GM06990 (cell line): ENCODE results near the gene ASAP3.

ENCODE experiments used
- DNase-seq: peaks from one replicate; pipeline ENCODE4 v3.0.0-alpha.2; 2011; ENCODE audit not compliant: insufficient read length; ENCODE audit errors: extremely low read depth
- H3K27me3 ChIP-seq: replicated peaks from 2 replicates; pipeline ENCODE4 v1.6.0; 2011; ENCODE audit warnings: low read length; ENCODE audit not compliant: control insufficient read depth, insufficient read depth
- H3K36me3 ChIP-seq: 2 replicates; pipeline ENCODE4 v1.5.1; 2011; ENCODE audit warnings: low read length; ENCODE audit not compliant: control insufficient read depth, insufficient read depth
- H3K4me3 ChIP-seq: replicated peaks from 2 replicates; pipeline ENCODE4 v1.5.1; 2011; ENCODE audit warnings: low read depth, mild to moderate bottlenecking, control low read depth, low read length
- TF ChIP-seq, protein P1 (sequence below): IDR thresholded peaks from 2 replicates; pipeline ENCODE4 v1.5.1; 2011; ENCODE audit warnings: low read length, control low read depth, mild to moderate bottlenecking, inconsistent platforms; ENCODE audit not compliant: insufficient read depth, poor library complexity, severe bottlenecking

The ASAP3 gene

DNA sequence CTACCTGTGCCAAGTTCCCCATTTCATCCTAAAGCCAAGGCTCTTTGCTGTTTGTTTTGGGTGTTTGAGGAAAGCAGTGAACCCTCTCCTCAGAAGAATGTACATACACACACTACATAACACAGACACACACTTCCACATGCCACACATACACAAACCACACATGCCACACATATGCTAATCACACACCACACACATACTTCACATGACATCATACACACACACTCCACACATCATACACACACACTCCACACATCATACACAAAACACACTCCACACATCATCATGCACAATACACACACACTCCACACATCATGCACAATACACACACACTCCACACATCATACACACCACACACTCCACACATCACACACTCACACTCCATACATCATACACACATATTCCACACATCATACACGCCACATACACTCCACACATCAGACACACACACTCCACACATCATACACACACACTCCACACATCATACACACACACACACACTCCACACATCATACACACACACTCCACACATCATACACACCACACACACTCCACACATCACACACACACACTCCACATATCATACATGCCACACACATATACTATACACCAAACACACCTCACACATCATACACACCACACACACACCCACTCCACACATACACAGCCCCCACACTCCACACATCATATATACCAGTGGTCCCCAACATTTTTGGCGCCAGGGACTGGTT lies 91.7 kb downstream of the ASAP3 start:
- Histone ChIP-seq H3K27me3 (peaks cover 1% of the 10 kb centered on the region), H3K36me3 (no peaks in the 10 kb centered on the region), H3K4me3 (no peak overlapping the region)
- TF ChIP-seq, protein P1, sequence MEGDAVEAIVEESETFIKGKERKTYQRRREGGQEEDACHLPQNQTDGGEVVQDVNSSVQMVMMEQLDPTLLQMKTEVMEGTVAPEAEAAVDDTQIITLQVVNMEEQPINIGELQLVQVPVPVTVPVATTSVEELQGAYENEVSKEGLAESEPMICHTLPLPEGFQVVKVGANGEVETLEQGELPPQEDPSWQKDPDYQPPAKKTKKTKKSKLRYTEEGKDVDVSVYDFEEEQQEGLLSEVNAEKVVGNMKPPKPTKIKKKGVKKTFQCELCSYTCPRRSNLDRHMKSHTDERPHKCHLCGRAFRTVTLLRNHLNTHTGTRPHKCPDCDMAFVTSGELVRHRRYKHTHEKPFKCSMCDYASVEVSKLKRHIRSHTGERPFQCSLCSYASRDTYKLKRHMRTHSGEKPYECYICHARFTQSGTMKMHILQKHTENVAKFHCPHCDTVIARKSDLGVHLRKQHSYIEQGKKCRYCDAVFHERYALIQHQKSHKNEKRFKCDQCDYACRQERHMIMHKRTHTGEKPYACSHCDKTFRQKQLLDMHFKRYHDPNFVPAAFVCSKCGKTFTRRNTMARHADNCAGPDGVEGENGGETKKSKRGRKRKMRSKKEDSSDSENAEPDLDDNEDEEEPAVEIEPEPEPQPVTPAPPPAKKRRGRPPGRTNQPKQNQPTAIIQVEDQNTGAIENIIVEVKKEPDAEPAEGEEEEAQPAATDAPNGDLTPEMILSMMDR = no peak
- DNase-seq = no peak

DNA sequence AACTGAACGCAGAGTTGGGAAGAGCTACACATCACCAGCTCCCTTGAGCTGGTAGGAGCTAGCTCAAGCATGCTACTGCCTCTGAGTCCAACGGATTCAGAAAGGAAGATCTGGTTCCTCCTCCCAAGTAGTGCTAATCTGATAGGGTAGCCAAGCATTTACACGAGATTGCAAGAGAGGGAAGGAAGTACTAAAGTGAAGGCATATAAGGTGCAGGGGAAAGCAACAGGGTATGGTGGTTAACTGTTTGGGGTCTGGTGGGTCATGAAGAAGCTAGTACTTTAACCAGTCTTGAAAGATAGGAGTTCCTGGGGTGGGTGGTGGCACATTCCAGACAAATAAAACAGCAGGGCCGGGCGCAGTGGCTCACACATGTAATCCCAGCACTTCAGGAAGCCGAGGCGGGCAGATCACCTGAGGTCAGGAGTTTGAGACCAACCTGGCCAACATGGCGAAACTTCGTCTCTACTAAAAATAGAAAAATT lies 94.1 kb downstream of the ASAP3 start:
- no peak for DNase-seq
- TF ChIP-seq, protein P1 = no peak
- Histone ChIP-seq H3K4me3 (no peak overlapping the region), H3K27me3 (peaks cover 1% of the 10 kb centered on the region), H3K36me3 (no peaks in the 10 kb centered on the region)

DNA sequence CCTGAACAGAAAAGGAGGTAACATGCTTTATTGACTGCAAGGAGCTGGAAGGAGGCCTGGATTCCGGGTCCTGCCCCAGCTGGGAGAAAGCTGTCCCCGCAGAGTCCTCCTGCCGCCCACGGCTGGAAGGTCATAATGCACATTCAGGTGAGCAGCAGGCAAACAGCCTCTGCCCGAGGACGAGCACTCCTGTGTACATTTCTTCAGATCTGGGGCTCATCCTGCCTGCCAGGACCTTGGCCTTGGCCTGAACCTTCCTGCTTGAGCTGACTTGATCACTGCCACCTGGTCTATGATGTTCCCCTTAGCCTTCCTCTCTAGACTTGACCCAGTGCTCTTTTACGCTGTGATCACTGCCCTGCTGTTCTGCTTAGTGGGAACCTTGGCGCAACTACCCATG lies 96.5 kb downstream of the ASAP3 start:
- TF ChIP-seq, protein P1 = no peak
- H3K4me3 ChIP-seq = no peak overlapping the region
- H3K27me3 ChIP-seq = peaks cover 1% of the 10 kb centered on the region
- DNase-seq = no peak
- H3K36me3 ChIP-seq = no peaks in the 10 kb centered on the region

DNA sequence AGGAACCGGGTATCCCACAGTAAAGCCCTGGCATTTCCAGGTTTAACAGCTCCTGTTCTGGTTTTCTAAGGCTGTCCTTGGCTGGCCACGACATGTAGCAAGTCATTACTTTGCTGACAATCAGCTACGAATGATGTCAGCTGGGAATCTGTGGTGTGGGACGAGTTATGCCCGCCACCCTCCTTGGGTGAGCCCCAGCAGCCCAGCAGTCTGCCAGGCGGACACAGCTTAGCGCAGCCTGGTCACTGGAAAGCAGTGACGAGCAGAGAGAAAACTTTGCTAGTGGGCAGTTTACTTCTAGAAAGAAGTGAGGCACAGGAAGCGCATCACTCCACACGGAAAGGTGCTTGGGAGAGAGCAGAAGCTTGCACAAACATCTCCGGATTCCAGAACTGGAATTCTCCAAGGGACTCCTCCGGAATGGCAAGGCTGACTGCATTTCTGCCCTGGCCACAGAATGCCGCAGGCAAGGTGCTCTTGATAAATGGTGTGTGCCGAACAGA lies 98.8 kb downstream of the ASAP3 start:
- Histone ChIP-seq H3K36me3 (no peaks in the 10 kb centered on the region), H3K27me3 (peaks cover 1% of the 10 kb centered on the region), H3K4me3 (no peak overlapping the region)
- no peak for DNase-seq
- TF ChIP-seq, protein P1 = no peak

GRCh38 chr1:23384312-23385058 lies 99.5 kb downstream of the ASAP3 start:
- Histone ChIP-seq H3K36me3 (no peaks in the 10 kb centered on the region), H3K27me3 (peaks cover 1% of the 10 kb centered on the region), H3K4me3 (no peak overlapping the region)
- DNase-seq = no peak
- TF ChIP-seq, protein P1 = no peak
